Measurements from ENCODE around the gene RALGAPB. TPM values are rescaled to one million over a fixed set of nuclear protein-coding genes. Genes with fewer than 3 reads are reported as not detected.
A peak's percentile ranks its signal among the peaks of the same experiment; 100 is the strongest.

RALGAPB gene
- total and polyA plus RNA-seq, 2 of the 13 experiments (the other 11 are each of a cell fraction or from before 2014, with no cell fraction given), result 17.6 to 30.6 TPM

DNA sequence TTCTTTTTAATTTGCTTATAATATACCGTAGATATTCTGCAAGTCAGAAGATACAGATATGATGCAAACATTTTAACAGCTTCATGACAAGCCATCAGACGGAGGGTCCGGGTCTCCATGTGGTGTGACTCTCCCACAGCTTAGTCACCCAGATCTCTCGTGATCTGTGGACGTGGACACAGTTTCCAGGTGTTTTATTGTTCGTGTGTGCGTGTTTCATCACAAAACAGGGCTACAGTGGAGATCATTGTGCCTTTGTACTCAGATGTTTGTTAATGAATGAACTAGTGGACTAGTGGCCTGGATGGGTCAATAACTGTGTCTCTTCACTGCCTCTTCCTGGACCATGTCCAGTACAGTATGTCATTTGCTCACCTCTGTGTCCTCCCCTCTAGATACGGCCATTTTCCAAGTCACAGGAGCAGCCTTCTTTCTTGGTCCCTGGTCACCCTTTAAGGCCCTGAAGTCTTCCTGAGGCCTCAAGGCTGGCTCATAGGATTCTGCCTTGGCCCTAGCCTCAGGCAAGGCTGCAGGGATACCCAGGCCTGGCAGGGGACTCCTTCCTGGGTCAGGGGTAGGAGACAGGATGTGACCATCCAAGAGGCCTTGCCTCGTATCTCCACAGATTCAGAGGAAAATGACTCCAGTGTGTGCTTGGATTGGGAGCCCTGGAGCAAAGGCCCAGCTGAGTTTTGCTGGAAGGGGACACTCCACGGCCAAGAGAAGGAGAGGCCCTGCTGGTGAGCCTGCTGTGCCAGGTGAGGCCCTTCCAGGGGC lies 112.9 kb downstream of the RALGAPB start (continued):
- TF ChIP-seq, protein P1, sequence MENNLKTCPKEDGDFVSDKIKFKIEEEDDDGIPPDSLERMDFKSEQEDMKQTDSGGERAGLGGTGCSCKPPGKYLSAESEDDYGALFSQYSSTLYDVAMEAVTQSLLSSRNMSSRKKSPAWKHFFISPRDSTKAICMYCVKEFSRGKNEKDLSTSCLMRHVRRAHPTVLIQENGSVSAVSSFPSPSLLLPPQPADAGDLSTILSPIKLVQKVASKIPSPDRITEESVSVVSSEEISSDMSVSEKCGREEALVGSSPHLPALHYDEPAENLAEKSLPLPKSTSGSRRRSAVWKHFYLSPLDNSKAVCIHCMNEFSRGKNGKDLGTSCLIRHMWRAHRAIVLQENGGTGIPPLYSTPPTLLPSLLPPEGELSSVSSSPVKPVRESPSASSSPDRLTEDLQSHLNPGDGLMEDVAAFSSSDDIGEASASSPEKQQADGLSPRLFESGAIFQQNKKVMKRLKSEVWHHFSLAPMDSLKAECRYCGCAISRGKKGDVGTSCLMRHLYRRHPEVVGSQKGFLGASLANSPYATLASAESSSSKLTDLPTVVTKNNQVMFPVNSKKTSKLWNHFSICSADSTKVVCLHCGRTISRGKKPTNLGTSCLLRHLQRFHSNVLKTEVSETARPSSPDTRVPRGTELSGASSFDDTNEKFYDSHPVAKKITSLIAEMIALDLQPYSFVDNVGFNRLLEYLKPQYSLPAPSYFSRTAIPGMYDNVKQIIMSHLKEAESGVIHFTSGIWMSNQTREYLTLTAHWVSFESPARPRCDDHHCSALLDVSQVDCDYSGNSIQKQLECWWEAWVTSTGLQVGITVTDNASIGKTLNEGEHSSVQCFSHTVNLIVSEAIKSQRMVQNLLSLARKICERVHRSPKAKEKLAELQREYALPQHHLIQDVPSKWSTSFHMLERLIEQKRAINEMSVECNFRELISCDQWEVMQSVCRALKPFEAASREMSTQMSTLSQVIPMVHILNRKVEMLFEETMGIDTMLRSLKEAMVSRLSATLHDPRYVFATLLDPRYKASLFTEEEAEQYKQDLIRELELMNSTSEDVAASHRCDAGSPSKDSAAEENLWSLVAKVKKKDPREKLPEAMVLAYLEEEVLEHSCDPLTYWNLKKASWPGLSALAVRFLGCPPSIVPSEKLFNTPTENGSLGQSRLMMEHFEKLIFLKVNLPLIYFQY (CRISPR knock-in tag; IDR thresholded peaks at IDR 0.05; ENCODE audit: borderline replicate concordance), result no peak
- no peak; the same call in 1 of the 2 replicates for TF ChIP-seq EZH2 (conservative IDR thresholded peaks at IDR 0.05; ENCODE audit: low read depth, low read length)
- TF ChIP-seq HNRNPH1 (optimal IDR thresholded peaks at IDR 0.05; ENCODE audit: low read depth, low read length), result no peak
- TF ChIP-seq, protein P2, sequence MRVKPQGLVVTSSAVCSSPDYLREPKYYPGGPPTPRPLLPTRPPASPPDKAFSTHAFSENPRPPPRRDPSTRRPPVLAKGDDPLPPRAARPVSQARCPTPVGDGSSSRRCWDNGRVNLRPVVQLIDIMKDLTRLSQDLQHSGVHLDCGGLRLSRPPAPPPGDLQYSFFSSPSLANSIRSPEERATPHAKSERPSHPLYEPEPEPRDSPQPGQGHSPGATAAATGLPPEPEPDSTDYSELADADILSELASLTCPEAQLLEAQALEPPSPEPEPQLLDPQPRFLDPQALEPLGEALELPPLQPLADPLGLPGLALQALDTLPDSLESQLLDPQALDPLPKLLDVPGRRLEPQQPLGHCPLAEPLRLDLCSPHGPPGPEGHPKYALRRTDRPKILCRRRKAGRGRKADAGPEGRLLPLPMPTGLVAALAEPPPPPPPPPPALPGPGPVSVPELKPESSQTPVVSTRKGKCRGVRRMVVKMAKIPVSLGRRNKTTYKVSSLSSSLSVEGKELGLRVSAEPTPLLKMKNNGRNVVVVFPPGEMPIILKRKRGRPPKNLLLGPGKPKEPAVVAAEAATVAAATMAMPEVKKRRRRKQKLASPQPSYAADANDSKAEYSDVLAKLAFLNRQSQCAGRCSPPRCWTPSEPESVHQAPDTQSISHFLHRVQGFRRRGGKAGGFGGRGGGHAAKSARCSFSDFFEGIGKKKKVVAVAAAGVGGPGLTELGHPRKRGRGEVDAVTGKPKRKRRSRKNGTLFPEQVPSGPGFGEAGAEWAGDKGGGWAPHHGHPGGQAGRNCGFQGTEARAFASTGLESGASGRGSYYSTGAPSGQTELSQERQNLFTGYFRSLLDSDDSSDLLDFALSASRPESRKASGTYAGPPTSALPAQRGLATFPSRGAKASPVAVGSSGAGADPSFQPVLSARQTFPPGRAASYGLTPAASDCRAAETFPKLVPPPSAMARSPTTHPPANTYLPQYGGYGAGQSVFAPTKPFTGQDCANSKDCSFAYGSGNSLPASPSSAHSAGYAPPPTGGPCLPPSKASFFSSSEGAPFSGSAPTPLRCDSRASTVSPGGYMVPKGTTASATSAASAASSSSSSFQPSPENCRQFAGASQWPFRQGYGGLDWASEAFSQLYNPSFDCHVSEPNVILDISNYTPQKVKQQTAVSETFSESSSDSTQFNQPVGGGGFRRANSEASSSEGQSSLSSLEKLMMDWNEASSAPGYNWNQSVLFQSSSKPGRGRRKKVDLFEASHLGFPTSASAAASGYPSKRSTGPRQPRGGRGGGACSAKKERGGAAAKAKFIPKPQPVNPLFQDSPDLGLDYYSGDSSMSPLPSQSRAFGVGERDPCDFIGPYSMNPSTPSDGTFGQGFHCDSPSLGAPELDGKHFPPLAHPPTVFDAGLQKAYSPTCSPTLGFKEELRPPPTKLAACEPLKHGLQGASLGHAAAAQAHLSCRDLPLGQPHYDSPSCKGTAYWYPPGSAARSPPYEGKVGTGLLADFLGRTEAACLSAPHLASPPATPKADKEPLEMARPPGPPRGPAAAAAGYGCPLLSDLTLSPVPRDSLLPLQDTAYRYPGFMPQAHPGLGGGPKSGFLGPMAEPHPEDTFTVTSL (CRISPR knock-in tag; IDR thresholded peaks at IDR 0.05; ENCODE audit: borderline replicate concordance), result peak; percentile 92
- TF ChIP-seq SMAD3 (CRISPR knock-in tag; IDR thresholded peaks at IDR 0.05), result no peak
- TF ChIP-seq SOX6 (IDR thresholded peaks at IDR 0.05), result no peak
- peak; percentile 99 for TF ChIP-seq SOX6 (CRISPR knock-in tag; IDR thresholded peaks at IDR 0.05)
- TF ChIP-seq ZNF790 (CRISPR knock-in tag; IDR thresholded peaks at IDR 0.05; ENCODE audit: borderline replicate concordance), result 0 out of 2 replicates have a peak, but pooled peaks have one; percentile 49
- TF ChIP-seq ZNF296 (CRISPR knock-in tag; conservative IDR thresholded peaks at IDR 0.05), result peak; percentile 77
- peak; percentile 8; the same call in 1 of the 2 replicates for TF ChIP-seq SMC3 (IDR thresholded peaks at IDR 0.05; ENCODE audit: low read length)
- TF ChIP-seq SOX13 (IDR thresholded peaks at IDR 0.05), result peak; percentile 98
- TF ChIP-seq SOX13 (CRISPR knock-in tag; conservative IDR thresholded peaks at IDR 0.05 in 1 of 2, IDR thresholded peaks at IDR 0.05 in 1 of 2), result peak in 1 of 2 experiments; percentile 99; a peak in 2 of 4 replicates
- TF ChIP-seq EP300 (IDR thresholded peaks at IDR 0.05; ENCODE audit: low read depth in 2 of 2, low read length in 2 of 2), result peak in 1 of 2 experiments; percentile 83; a peak in 3 of 4 replicates
- peak; percentile 78 for TF ChIP-seq EP300 (CRISPR knock-in tag; IDR thresholded peaks at IDR 0.05; ENCODE audit: borderline replicate concordance)
- TF ChIP-seq FOXM1 (CRISPR knock-in tag; IDR thresholded peaks at IDR 0.05), result no peak
- TF ChIP-seq, protein P3, sequence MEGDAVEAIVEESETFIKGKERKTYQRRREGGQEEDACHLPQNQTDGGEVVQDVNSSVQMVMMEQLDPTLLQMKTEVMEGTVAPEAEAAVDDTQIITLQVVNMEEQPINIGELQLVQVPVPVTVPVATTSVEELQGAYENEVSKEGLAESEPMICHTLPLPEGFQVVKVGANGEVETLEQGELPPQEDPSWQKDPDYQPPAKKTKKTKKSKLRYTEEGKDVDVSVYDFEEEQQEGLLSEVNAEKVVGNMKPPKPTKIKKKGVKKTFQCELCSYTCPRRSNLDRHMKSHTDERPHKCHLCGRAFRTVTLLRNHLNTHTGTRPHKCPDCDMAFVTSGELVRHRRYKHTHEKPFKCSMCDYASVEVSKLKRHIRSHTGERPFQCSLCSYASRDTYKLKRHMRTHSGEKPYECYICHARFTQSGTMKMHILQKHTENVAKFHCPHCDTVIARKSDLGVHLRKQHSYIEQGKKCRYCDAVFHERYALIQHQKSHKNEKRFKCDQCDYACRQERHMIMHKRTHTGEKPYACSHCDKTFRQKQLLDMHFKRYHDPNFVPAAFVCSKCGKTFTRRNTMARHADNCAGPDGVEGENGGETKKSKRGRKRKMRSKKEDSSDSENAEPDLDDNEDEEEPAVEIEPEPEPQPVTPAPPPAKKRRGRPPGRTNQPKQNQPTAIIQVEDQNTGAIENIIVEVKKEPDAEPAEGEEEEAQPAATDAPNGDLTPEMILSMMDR (CRISPR knock-in tag; IDR thresholded peaks at IDR 0.05), result peak; percentile 26; the same call in 1 of the 2 replicates
